NT2/D1 (cell line): ENCODE data around the gene LRMDA.

Experiments
- SUZ12 ChIP-seq: IDR thresholded peaks from 2 replicates; pipeline ENCODE4 v1.6.1; 2011; ENCODE audit not compliant: insufficient read length, insufficient read depth; ENCODE audit errors: extremely low read depth
- YY1 ChIP-seq: IDR thresholded peaks from 2 replicates; pipeline ENCODE4 v1.6.1; 2011; ENCODE audit not compliant: insufficient read length, insufficient read depth
- ZNF274 ChIP-seq: IDR thresholded peaks from 2 replicates; pipeline ENCODE4 v1.6.1; 2011; ENCODE audit warnings: mild to moderate bottlenecking, low read depth, low read length

DNA sequence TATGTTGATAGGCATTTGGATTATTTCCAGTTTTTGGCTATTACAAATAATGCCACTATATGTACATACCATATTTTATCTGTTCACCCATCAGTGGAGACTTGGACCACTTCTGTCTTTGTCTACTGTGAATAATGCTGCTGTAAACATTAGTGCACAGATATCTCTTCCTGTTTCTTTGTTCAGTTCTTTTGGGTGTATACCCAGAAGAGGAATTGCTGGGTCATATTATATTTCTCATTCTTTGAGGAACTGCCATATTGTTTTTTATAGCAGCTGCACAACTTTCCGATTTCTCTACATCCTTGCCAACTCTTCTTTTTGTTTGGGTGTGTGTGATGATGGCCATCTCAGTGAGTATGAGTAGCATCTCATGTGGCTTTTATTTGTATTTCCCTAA is 218.0 kb downstream of the LRMDA start:
- TF ChIP-seq ZNF274: no peak
- no peak for TF ChIP-seq SUZ12
- no peak for TF ChIP-seq YY1
